Natural killer cell (primary cell): Measurements from ENCODE around the gene MDGA2. TPM values are rescaled to one million over a fixed set of nuclear protein-coding genes. Genes with fewer than 3 reads are reported as not detected.

Experiments used
- ATAC-seq, 3 donors: fragments of 150-1000 bp in 2 of 3; fragments of 200-7000 bp in 1 of 3; cut with Tn5 transposase; 1 replicate in 1 of 3; 2 replicates in 2 of 3; pipeline ENCODE4 v1.10.0; 2021; ENCODE audit warnings: mild to moderate bottlenecking in 2 of 3, moderate library complexity in 2 of 3
- DNase-seq, 2 donors: peaks; one replicate each; pipeline versions ENCODE4 v3.0.0 to v3.0.0-alpha.2; 2013 to 2021; ENCODE audit warnings: mixed read lengths in 1 of 2
- H3K27ac ChIP-seq: one replicate; pipeline ENCODE4 v1.5.1; 2013; ENCODE audit warnings: mild to moderate bottlenecking, low read length
- H3K27me3 ChIP-seq: one replicate; pipeline ENCODE4 v1.6.1; 2013; ENCODE audit warnings: low read length; ENCODE audit not compliant: control insufficient read depth, insufficient read depth
- H3K36me3 ChIP-seq: one replicate; pipeline ENCODE4 v1.6.1; 2013; ENCODE audit warnings: low read length; ENCODE audit not compliant: control insufficient read depth, insufficient read depth
- H3K4me1 ChIP-seq: one replicate; pipeline ENCODE4 v1.6.1; 2013; ENCODE audit warnings: low read length; ENCODE audit not compliant: control insufficient read depth, insufficient read depth
- H3K4me3 ChIP-seq: one replicate; pipeline ENCODE4 v1.5.1; 2013; ENCODE audit warnings: low read length
- H3K9me3 ChIP-seq: one replicate; pipeline ENCODE4 v1.6.1; 2013; ENCODE audit warnings: low read length; ENCODE audit not compliant: control insufficient read depth, insufficient read depth
- H3K27ac Mint-ChIP-seq, 2 donors: one replicate each; pipeline ENCODE4 v1.8.0; 2022; ENCODE audit warnings: mild to moderate bottlenecking in 2 of 2, mixed read lengths in 2 of 2, moderate library complexity in 1 of 2
- H3K27me3 Mint-ChIP-seq, 2 donors: one replicate each; pipeline ENCODE4 v1.8.0; 2022; ENCODE audit warnings: low read depth in 2 of 2, mixed read lengths in 2 of 2
- H3K36me3 Mint-ChIP-seq: one replicate; pipeline ENCODE4 v1.8.0; 2022; ENCODE audit warnings: mixed read lengths
- H3K4me1 Mint-ChIP-seq, 2 donors: one replicate each; pipeline ENCODE4 v1.8.0; 2022; ENCODE audit warnings: mixed read lengths in 2 of 2
- H3K4me3 Mint-ChIP-seq: one replicate; pipeline ENCODE4 v1.8.0; 2022; ENCODE audit warnings: mild to moderate bottlenecking, moderate library complexity, mixed read lengths
- H3K9me3 Mint-ChIP-seq, 2 donors: one replicate each; pipeline ENCODE4 v1.8.0; 2022; ENCODE audit warnings: mixed read lengths in 2 of 2
- CTCF ChIP-seq: fragments of 200-600 bp; IDR thresholded peaks from one replicate; pipeline ENCODE4 v1.8.0; 2022; ENCODE audit warnings: antibody characterized with exemption
- WGBS: methylation state at CpG from one replicate; pipeline ENCODE4 v1.1.7; 2013; ENCODE audit warnings: missing lambda C conversion rate; ENCODE audit not compliant: insufficient coverage; 5-methylcytosine and 5-hydroxymethylcytosine counted together
- intact Hi-C: fragments of 100-400 bp; cut with micrococcal nuclease; formaldehyde crosslinking; loops from one replicate; pipeline ENCODE4 v1.14.2; 2022
- total RNA-seq, 4 donors: library from RNA; stranded (reverse); fragments of 120-200 nt in 1 of 4; gene quantifications; one replicate each; pipeline versions ENCODE4 v1.2.3 to v1.2.4, GENCODE V29; 2013 to 2022

Gene MDGA2
- total RNA-seq, 3 donors from 2014 or later (not counting 1 experiment from before 2014, with no cell fraction given), result not detected

- Mint-ChIP-seq H3K27ac (no peak overlapping the region), H3K4me1 (no peaks in the 10 kb centered on the region), H3K36me3 (no peaks in the 10 kb centered on the region), H3K9me3 (peaks cover 7 to 13% of the 10 kb centered on the region in 2 donors), H3K4me3 (no peak overlapping the region), H3K27me3 (no peaks in the 10 kb centered on the region)
- DNase-seq (no peak), ATAC-seq (no peak)
- Histone ChIP-seq H3K27me3 (no peaks in the 10 kb centered on the region), H3K36me3 (no peaks in the 10 kb centered on the region), H3K9me3 (no peaks in the 10 kb centered on the region), H3K27ac (no peak overlapping the region), H3K4me1 (no peaks in the 10 kb centered on the region), H3K4me3 (no peak overlapping the region)
- intact Hi-C loops, result no loop called here
- 99% methylated on average over 3 of the region's 4 CpGs for WGBS
- no peak for TF ChIP-seq CTCF
Observed at GRCh38 chr14:47425302-47425701, 250.1 kb downstream of the MDGA2 start.

GRCh38 chr14:47422191-47422590 is 253.2 kb downstream of the MDGA2 start:
- intact Hi-C loops, result no loop called here
- no peak for ATAC-seq

GRCh38 chr14:47411523-47411922 is 263.9 kb downstream of the MDGA2 start:
- ATAC-seq, result no peak
- Mint-ChIP-seq H3K4me1 (no peaks in the 10 kb centered on the region), H3K36me3 (no peaks in the 10 kb centered on the region), H3K4me3 (no peak overlapping the region), H3K27ac (no peak overlapping the region), H3K9me3 (peaks cover 9 to 17% of the 10 kb centered on the region in 2 donors), H3K27me3 (no peaks in the 10 kb centered on the region)
- WGBS, result 84% methylated on average over 3 of the region's 5 CpGs
- no peaks in the 10 kb centered on the region for H3K4me1 ChIP-seq
- no peaks in the 10 kb centered on the region for H3K36me3 ChIP-seq
- H3K27me3 ChIP-seq, result no peaks in the 10 kb centered on the region
- no peak for TF ChIP-seq CTCF
- intact Hi-C loops, result no loop called here
- DNase-seq, result no peak
- H3K9me3 ChIP-seq, result peaks cover 3% of the 10 kb centered on the region
- H3K4me3 ChIP-seq, result no peak overlapping the region
- no peak overlapping the region for H3K27ac ChIP-seq

More at GRCh38 chr14:47422191-47422590, 253.2 kb downstream of the MDGA2 start:
- DNase-seq, result no peak
- TF ChIP-seq CTCF, result no peak
- H3K27ac Mint-ChIP-seq, result no peak overlapping the region
- no peaks in the 10 kb centered on the region for H3K27me3 Mint-ChIP-seq
- no peak overlapping the region for H3K4me3 ChIP-seq
- no peaks in the 10 kb centered on the region for H3K36me3 ChIP-seq
- no peaks in the 10 kb centered on the region for H3K36me3 Mint-ChIP-seq
- no peaks in the 10 kb centered on the region for H3K27me3 ChIP-seq
- peaks cover 2 to 8% of the 10 kb centered on the region in 2 donors for H3K9me3 Mint-ChIP-seq
- H3K4me1 ChIP-seq, result no peaks in the 10 kb centered on the region
- peaks cover 4% of the 10 kb centered on the region for H3K9me3 ChIP-seq
- no peak overlapping the region for H3K4me3 Mint-ChIP-seq
- no CpG with 5 or more reads among the region's 1 CpG for WGBS
- H3K4me1 Mint-ChIP-seq, result no peaks in the 10 kb centered on the region
- H3K27ac ChIP-seq, result no peak overlapping the region

- no peaks in the 10 kb centered on the region for H3K36me3 Mint-ChIP-seq
- no peaks in the 10 kb centered on the region for H3K4me1 Mint-ChIP-seq
- Histone ChIP-seq H3K9me3 (no peaks in the 10 kb centered on the region), H3K36me3 (no peaks in the 10 kb centered on the region), H3K4me3 (no peak overlapping the region), H3K4me1 (no peaks in the 10 kb centered on the region), H3K27me3 (no peaks in the 10 kb centered on the region), H3K27ac (no peak overlapping the region)
- peaks cover 4 to 13% of the 10 kb centered on the region in 2 donors for H3K9me3 Mint-ChIP-seq
- no peak overlapping the region for H3K4me3 Mint-ChIP-seq
- no CpG with 5 or more reads among the region's 1 CpG for WGBS
- no peaks in the 10 kb centered on the region for H3K27me3 Mint-ChIP-seq
- DNase-seq (no peak), ATAC-seq (no peak)
- intact Hi-C loops, result no loop called here
- H3K27ac Mint-ChIP-seq, result no peak overlapping the region
- TF ChIP-seq CTCF, result no peak
Observed at GRCh38 chr14:47392326-47392725, 283.1 kb downstream of the MDGA2 start.
